Lower leg skin (tissue), 4 donors: ENCODE results near the gene FGD4. TPM values are rescaled to one million over a fixed set of nuclear protein-coding genes. Genes with fewer than 3 reads are reported as not detected.
"Not testable (repeated sequence)": the region's sequence is repeated elsewhere in the genome, so short reads cannot be mapped to it uniquely, and the experiment has no call there.

Experiments used
- DNase-seq, 2 donors: peaks; one replicate each; pipeline ENCODE4 v3.0.0-alpha.2; 2019; ENCODE audit warnings: low spot score in 2 of 2
- H3K4me3 ChIP-seq: fragments of 200-600 bp; sonication (generic); 2 replicates; pipeline ENCODE4 v1.5.1; 2017; ENCODE audit warnings: mild to moderate bottlenecking, low read depth; ENCODE audit not compliant: poor library complexity, severe bottlenecking
- POLR2A ChIP-seq, 2 donors: fragments of 450-650 bp; IDR thresholded peaks; one replicate each; pipeline ENCODE4 v1.6.1; 2016 to 2017; ENCODE audit warnings: antibody characterized with exemption in 2 of 2, mild to moderate bottlenecking in 1 of 2, moderate library complexity in 1 of 2
- WGBS, 2 donors: methylation state at CpG; one replicate each; pipeline ENCODE4 v1.1.5; 2018; 5-methylcytosine and 5-hydroxymethylcytosine counted together
- intact Hi-C: fragments of 100-400 bp; cut with DNase I; formaldehyde crosslinking; loops from one replicate; pipeline ENCODE4 v1.15.0; 2023; ENCODE audit warnings: low total_unique reads
- total RNA-seq, 4 donors: library from RNA; depleted of rRNA; stranded (reverse); fragments of >200 nt; gene quantifications; one replicate each; pipeline ENCODE4 v1.1.0, GENCODE V29; 2016
- TF ChIP-seq, protein P1 (sequence below), 3 donors: fragments of 450-650 bp; IDR thresholded peaks; one replicate each; pipeline ENCODE4 v1.5.1; 2016; ENCODE audit warnings: antibody characterized with exemption in 3 of 3, mild to moderate bottlenecking in 3 of 3, moderate library complexity in 2 of 3

The FGD4 gene
- total RNA-seq, 4 donors from 2014 or later, result 40.0 to 62.8 (median 52.0) TPM

DNA sequence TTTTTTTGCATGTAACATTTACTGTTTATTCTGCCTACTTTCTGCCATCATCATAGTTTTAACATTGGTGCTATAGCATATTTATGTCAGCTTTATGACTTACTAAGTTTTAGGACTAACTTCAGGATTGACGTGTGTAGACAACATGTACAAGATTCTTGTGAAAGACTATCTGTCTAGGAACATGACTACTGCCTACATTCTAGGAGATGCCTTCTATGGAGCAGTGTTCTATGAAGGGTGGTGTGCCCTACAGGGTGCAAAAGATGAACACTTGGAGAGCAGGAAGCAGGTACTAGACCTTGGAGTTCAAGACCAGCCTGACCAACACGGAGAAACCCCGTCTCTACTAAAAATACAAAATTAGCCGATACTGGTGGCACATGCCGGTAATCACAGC lies 118.6 kb downstream of the FGD4 start:
- no peak overlapping the region for H3K4me3 ChIP-seq
- DNase-seq, result no peak
- TF ChIP-seq POLR2A (IDR thresholded peaks at IDR 0.05), result no peak
- TF ChIP-seq, protein P1, sequence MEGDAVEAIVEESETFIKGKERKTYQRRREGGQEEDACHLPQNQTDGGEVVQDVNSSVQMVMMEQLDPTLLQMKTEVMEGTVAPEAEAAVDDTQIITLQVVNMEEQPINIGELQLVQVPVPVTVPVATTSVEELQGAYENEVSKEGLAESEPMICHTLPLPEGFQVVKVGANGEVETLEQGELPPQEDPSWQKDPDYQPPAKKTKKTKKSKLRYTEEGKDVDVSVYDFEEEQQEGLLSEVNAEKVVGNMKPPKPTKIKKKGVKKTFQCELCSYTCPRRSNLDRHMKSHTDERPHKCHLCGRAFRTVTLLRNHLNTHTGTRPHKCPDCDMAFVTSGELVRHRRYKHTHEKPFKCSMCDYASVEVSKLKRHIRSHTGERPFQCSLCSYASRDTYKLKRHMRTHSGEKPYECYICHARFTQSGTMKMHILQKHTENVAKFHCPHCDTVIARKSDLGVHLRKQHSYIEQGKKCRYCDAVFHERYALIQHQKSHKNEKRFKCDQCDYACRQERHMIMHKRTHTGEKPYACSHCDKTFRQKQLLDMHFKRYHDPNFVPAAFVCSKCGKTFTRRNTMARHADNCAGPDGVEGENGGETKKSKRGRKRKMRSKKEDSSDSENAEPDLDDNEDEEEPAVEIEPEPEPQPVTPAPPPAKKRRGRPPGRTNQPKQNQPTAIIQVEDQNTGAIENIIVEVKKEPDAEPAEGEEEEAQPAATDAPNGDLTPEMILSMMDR (IDR thresholded peaks at IDR 0.05), result no peak
- intact Hi-C loops, result no loop called here
- WGBS, 2 donors, result 96 to 98% methylated on average over 5 of the region's 5 CpGs

DNA sequence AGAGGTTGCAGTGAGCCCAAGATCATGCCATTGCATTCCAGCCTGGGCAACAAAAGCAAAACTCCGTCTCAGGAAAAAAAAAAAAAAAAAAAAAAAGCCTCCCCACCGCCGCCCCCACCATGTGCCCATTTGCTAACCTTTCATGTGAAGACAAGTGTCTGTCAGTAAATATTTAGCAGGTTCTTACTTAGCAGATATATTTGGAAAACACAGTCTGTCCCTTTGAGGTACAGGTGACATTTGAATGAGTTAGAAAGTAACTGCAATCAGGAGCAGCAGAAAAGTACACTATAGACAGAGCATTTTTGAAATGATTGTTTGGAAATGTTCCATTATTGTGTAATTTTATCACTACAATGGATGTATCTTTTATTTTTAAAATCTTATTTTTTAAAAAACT lies 119.7 kb downstream of the FGD4 start:
- no peak for DNase-seq
- no peak overlapping the region for H3K4me3 ChIP-seq
- TF ChIP-seq, protein P1 (IDR thresholded peaks at IDR 0.05), result no peak
- no peak for TF ChIP-seq POLR2A (IDR thresholded peaks at IDR 0.05)
- intact Hi-C loops, result no loop called here
- 80 to 85% methylated on average over 3 of the region's 3 CpGs for WGBS, 2 donors

DNA sequence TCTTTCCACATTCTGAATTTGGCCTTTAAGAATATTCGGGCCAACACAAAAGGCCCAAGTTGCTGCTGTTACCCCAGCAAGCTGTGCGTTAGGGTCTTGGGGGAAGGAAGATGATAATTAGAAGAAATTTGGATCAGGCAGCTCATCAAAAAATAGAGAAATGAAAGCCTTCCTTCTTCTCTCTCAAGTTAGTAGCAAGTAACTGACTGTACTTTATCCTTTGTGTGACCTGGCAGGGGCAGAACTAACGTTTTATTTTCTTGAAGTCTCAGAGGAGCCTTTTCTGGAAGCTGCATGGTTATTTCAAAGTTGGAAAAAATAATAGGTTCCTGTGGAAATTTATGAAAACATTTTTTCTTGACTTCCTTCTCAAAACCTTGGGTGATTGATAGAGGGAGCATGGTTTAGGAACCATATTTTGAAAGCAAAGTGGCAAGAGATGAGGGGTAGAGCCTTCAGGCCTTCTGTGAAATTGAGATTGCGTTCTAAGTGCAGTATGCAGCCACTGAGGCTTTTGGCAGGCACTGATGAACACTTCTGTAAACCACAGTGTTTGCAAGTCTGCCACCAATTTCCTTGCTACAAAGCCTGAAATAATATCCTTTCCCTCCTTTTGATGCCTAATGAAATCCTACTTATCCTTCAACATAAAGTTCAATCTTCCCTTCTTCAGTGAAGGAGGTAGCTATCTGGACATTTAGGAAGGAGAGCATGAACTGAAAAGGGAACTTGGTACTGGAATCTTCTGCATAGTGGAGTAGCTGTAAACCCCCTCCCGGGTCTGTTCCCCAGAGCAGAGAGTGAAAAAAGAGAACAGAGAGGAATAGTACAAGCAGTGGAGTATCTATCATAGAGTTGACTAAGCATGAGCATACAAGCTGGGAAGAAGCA lies 123.2 kb downstream of the FGD4 start:
- DNase-seq, result no peak
- intact Hi-C loops, result no loop called here
- no peak overlapping the region for H3K4me3 ChIP-seq
- WGBS, 2 donors, result 42 to 46% methylated on average over 5 of the region's 5 CpGs
- no peak for TF ChIP-seq POLR2A (IDR thresholded peaks at IDR 0.05)
- TF ChIP-seq, protein P1 (IDR thresholded peaks at IDR 0.05), result no peak

DNA sequence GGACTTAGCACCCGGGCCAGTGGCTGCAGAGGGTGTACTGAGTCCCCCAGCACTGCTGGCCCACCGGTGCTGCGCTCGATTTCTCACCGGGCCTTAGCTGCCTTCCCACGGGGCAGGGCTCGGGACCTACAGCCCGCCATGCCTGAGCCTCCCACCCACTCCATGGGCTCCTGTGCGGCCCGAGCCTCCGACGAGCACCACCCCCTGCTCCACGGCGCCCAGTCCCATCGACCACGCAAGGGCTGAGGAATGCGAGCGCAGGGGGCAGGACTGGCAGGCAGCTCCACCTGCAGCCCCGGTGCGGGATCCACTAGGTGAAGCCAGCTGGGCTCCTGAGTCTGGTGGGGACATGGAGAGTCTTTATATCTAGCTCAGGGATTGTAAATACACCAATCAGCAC lies 126.4 kb downstream of the FGD4 start:
- intact Hi-C loops, DNase-seq, H3K4me3 ChIP-seq: not testable (repeated sequence)
- 91 to 100% methylated on average over 12 to 17 of the region's 20 CpGs for WGBS, 2 donors

DNA sequence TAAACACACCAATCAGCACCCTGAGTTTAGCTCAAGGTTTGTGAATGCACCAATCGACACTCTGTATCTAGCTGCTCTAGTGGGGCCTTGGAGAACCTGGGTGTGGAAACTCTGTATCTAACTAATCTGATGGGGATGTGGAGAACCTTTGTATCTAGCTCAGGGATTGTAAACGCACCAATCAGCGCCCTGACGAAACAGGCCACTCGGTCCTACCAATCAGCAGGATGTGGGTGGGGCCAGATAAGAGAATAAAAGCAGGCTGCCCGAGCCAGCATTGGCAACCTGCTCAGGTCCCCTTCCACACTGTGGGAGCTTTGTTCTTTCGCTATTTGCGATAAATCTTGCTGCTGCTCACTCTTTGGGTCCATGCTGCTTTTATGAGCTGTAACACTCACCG lies 127.0 kb downstream of the FGD4 start:
- 89 to 98% methylated on average over 8 to 9 of the region's 9 CpGs for WGBS, 2 donors
- DNase-seq, H3K4me3 ChIP-seq, intact Hi-C loops: not testable (repeated sequence)

DNA sequence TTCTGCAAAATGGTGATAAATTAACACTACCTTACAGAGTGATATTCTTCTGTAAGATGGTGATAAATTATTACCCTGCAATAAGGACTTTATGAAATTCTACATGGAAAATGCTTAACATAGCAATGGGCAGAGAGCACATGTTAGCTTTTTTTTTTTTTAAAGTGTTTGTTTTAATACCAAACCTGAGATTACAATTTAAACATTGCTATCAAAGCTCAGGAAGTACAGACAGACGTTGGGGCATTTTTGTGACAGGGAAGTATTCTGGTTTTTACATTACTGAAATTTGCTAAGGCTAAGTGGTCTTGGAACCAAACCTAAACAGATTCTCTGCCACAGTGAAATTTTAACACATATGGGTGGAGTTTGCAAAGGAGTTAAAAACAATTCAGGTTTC lies 133.1 kb downstream of the FGD4 start:
- DNase-seq, result no peak
- no peak overlapping the region for H3K4me3 ChIP-seq
- intact Hi-C loops, result no loop called here
- WGBS, 2 donors, result 54 to 70% methylated on average over 1 of the region's 1 CpG
- TF ChIP-seq, protein P1 (IDR thresholded peaks at IDR 0.05), result no peak
- no peak for TF ChIP-seq POLR2A (IDR thresholded peaks at IDR 0.05)

DNA sequence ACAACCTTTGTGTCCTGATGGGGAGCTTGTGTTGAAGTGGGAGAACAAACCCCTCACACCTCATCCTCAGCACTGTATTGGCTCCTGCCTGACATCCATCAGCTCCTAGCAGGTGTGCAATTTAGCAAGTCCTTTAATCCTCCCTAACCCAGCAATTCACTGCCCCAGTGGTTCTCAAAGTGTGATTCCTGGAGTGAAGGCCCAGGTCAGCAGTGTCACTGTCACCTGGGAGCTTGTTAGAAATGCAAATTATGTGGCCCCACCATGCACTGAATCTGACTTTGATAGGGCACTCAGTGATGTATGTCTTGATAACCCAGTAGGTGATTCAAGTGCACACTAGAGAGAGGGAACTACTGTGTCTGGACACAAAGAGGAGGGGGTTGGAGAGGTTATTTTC lies 133.6 kb downstream of the FGD4 start:
- DNase-seq, result no peak
- H3K4me3 ChIP-seq, result no peak overlapping the region
- TF ChIP-seq, protein P1 (IDR thresholded peaks at IDR 0.05), result no peak
- no peak for TF ChIP-seq POLR2A (IDR thresholded peaks at IDR 0.05)
- intact Hi-C loops, result no loop called here

DNA sequence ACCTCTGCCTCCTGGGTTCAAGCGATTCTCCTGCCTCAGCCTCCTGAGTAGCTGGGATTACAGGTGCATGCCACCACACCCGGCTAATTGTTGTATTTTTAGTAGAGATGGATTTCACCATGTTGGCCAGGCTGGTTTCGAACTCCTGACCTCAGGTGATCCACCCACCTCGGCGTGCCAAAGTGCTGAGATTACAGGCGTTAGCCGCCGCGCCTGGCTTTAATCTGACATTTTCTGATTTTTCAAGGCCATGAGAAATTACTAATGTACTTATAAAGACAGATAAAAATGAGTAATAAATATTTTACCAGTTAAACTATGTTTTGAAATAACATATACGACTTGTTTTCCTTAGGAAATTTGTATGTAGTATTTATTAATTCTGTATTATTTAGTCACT lies 134.1 kb downstream of the FGD4 start:
- WGBS, 2 donors, result 87 to 94% methylated on average over 10 of the region's 10 CpGs
- intact Hi-C loops, DNase-seq, H3K4me3 ChIP-seq: not testable (repeated sequence)
